Femur (tissue), 1 donor: ENCODE measurements around the gene ZNF532.

ENCODE experiments used
- DNase-seq: peaks from one replicate; pipeline ENCODE4 v3.0.0-alpha.2; 2017

The ZNF532 gene

DNA sequence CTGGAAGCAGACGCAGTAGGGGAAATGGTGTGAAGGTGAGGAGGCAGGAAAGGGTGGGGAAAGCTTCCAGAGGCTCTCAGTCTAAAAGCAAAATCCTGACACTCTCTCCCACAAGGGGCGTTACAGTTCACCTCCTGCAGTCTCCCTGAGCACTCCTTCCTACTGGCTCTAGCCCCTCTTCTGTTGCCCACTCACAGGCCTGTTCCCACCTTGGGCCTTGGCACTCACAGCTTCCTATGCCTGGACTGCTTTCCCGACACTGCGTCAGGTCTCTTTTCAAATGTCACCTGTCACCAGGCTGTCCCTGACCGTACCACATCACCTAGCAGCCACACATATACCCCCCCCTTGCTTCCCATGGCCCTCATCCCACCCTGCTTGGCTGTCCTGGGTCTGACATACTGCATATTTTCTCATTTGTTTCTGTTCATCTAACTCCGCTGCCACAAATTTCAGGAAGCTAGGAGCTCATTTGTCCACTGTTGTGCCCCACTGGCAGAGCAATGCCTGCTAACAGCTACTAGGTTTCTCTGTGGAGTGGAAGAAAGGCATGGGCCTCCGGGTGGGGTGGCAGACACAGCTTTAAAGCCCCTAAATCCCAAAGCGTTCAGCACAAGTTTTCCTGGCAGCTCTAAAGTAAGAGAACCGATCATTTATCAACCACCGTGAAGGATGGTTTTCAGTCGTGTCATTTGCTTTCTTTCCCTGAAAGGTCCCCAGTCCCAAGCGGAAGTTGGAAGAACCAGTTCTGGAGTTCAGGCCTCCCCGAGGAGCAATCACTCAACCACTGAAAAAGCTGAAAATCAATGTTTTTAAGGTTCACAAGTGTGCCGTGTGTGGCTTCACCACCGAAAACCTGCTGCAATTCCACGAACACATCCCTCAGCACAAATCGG, 118.8 kb downstream of the ZNF532 start:
- DNase-seq, result no peak

GRCh38 chr18:58988600-58988999, 123.9 kb downstream of the ZNF532 start:
- DNase-seq, result no peak

- DNase-seq, result no peak
These were observed 124.6 kb downstream of the ZNF532 start for GRCh38 chr18:58989184-58989759.

GRCh38 chr18:58990720-58991119, 126.0 kb downstream of the ZNF532 start:
- no peak for DNase-seq

DNA sequence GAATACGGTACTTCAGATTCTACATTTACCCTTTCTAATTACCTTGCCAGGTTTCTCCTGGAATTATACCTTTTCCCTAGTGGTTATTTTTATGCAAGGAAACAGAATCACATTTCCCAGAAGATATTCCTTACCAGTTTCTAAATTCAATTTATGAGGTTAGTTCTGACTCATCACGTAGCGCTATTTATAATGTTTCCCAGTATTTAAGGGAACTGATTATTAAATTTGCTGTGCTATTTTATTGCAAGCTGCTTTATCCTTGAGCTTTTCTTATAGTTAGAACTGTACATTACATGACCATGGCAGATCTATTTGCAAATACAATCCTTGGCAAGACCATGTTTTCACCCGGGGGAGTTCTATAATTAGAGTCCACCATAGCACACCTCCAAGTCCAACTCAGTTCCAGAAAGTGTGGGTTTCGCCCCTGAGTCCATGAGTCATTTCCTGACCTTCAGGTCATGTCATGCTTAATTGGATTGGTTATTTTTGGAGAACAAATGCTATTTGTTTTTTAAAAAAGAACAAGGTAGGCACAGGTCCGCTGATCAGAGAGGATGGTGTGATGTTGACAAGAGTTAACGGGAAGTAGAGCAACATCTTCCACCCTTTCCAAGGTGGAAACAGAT, 126.6 kb downstream of the ZNF532 start:
- DNase-seq, result no peak

DNA sequence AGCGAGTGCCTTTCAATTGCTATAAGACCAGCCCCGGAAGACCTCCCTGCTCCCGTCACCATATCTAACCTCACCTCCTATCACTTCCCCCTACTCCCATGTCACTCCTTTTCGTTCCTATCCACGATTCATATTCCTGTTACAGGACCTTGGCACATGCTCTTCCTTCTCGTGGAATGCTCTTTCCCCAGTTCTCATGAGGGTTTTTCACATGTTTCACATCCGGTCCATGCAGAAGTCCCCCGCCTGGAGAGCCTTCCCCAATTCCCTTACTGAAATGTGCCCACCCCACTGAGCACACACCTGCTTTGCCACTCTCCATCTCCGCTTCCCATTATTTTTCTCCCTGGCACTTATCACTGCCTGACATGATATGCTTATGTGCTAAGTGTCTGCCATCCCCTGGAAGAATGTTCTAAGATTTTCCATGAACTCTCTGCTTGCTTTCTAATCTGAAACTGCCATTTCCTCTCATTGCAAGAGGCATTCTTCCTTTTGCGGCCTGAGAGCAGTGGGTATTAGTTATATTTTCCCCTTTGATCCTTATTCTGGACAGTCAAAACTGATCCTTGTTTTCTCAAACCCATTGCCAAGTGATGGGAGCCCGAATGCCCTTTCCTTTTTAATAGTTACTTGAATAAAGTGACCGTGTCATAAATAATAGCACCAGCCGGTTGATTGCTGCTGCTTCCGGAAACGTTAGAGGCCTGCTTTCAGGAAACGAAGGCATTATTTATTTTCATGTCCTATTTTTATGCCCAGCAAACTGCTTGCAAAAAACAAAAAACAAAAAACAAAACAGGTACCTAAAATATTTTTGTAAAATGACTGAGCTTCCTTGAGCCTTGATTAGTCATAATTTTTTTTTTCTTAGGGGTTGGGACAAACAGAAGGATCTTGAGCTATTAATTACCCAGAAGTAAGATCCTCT, 127.9 kb downstream of the ZNF532 start:
- no peak for DNase-seq

DNA sequence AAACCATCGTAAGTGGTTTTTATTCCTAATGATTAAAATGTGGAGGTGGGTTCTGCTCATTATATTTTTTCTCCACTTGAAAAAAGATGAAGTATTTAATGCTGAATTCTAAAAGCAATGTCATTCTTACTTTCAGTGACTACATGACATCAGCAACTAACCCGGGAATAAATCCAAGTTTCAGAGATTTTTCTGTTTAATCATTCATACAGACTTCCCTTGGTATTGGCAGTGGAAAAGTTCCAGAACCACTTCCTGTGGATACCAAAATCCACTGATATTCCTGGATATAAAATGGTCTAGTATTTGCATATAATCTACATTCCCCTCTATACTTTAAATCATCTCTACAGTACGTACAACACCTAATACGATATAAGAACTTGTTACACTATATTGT, 128.6 kb downstream of the ZNF532 start:
- DNase-seq, result no peak

DNA sequence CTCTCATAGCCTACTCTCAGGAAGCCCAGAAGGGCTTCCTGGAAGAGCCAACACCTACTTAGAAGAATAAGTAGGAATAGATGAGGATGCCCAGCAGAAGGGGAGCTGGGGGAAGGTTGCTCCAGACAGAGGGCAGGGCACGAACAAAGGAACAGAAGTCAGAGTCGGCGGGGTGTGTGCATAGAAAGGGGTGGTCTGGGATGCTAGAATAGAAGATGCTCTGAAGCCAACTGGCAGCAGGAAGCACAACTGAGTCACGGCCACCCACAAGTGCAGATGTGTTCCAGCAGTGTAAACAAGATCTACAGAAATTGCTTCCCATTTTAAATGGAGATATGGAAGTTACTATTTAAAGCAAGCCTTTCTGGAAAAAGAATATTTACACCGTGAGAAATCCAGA, 131.0 kb downstream of the ZNF532 start:
- no peak for DNase-seq

GRCh38 chr18:58996131-58996641, 131.5 kb downstream of the ZNF532 start:
- DNase-seq, result peak; percentile 54

GRCh38 chr18:58996696-58997095, 132.0 kb downstream of the ZNF532 start:
- DNase-seq, result no peak

DNA sequence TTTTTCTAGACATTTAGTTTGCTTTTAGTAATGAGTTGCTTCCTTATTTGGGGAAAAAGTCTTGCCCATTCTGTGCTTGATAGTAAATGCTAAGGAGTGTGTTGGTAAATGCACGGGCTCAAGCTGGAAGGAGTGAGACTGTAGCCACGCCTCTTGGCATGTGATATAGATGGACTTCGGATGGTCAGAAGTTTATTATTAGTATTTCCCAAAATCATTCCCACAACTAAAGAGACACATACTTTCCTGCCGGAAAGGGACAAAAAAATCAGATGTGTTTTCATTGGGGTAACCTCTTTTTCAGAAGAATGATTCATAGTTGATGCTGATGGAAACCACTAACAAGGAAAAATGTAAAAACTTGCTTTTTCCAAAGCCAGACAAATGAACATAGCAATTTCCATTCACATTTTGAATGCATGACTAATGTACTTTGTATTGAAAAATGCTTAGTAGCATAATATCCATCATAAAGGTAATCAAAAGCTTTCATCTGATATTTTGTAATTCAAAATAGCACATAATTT, 133.2 kb downstream of the ZNF532 start:
- peak; percentile 73 for DNase-seq

DNA sequence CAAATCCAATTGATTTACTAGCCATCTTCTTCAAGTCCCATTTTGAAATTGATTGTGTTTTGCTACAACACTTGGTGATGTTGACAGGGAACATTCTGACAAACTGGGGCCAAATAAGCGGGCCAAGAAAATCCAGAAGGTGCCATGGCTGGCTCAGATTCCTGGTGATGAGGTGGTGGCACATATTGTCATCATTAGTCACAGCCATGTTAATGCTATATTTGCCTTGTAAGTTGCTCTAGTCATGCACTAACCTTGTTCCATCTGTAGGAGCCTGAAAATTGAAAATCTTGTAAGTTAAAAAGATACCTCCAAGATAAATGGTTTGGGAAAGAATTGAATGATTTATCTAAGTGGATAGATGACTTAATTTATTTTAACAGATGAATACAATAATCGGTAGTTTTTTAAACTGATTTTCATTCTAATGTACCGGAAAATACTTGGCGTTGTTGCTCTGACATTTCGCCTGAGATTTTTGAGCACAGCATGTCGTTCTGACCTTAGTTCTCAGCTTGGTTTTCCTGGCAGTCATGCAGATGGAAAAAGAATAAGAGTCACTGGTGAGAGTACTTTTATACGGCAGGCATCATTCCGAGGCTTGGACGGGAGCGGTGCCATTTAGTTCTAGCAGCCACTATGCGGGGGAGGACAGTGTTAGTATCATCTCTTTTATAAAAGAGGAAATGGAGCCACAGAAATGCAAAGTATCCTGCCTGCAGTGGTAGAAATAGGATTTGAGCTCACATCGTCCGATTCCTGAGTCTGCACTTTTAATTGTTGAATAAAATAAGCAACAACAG, 133.9 kb downstream of the ZNF532 start:
- DNase-seq, result peak; percentile 85

- no peak for DNase-seq
These were observed 136.5 kb downstream of the ZNF532 start for GRCh38 chr18:59001166-59001565.

DNA sequence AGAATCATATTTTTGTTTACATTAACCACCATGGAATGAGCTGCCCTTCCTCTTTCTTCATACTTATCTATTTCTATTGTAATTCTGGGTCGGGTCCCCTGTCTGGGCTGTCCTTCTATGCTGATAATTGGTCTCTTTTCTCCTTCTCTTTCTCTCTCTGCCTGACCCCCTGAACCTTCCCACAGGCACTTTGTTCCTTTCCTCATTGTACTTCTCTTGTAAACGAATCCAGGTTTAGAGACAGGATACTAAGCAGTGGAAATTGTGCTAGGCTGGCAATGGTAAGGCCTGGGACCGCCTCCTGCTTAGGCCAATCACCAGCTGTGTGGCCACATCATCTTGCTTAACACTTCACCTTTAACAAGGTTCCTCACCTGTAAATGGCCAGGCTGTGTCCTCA, 137.0 kb downstream of the ZNF532 start:
- DNase-seq, result no peak

- DNase-seq, result no peak
These were observed 138.4 kb downstream of the ZNF532 start for GRCh38 chr18:59002974-59003594.

- no peak for DNase-seq
These were observed 140.6 kb downstream of the ZNF532 start for GRCh38 chr18:59005262-59005661.

- no peak for DNase-seq
These were observed 141.9 kb downstream of the ZNF532 start for GRCh38 chr18:59006461-59007067.

GRCh38 chr18:59008302-59008974, 143.8 kb downstream of the ZNF532 start:
- DNase-seq, result no peak

DNA sequence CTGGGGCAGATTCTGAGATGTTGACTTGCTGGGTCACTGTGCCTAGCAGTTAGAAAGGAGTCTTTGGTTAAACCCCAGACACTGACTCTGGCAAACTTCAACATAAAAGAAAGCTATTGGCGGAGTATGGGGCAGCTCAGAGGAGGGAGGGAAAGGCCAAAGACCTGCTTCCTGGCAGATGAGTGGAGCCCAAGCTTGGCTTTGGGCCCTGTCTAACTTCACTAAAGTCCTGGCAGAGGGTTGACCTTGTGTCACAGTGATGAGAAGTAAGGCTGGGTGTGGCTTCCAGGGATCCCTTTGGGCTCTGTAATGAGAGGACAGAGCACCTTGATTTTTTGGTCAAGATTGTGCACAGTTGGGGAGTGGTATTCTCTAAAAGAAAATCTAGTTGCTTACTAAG, 145.2 kb downstream of the ZNF532 start:
- DNase-seq, result no peak

DNA sequence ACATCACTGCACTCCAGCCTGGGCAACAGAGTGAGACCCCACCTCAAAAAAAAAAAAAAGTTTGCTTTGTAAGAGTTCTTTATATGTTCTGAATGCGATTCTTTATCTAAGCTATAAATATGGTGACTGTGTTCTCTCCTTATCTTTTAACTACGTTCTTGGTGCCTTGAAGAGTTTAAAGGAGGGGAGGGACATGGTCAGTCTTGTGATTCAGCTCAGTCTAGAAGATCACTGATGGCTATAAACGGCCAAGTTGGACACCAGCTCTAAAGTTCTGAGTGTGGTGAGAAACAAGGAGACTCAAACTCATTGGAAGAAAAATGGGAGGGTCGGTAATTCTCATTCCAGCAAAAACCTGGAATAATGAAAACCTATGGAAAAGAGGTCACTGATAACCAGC, 146.6 kb downstream of the ZNF532 start:
- DNase-seq, result no peak
